GM12878 (cell line): ENCODE data around the gene HIP1. TPM values are rescaled to one million over a fixed set of nuclear protein-coding genes. Genes with fewer than 3 reads are reported as not detected.

ENCODE experiments used
- ATAC-seq: fragments of 200-7000 bp; cut with Tn5 transposase; 3 replicates; pipeline ENCODE4 v1.9.1; 2020; ENCODE audit warnings: mild to moderate bottlenecking, moderate library complexity
- BruUV-seq: library from RNA; stranded (reverse); fragments of 400-500 nt; replicated peaks from 2 replicates; lab custom pipeline; 2021; lab: Mats Ljungman, UMichigan
- CTCF ChIA-PET: fragments of 300-600 bp; sonication (Branson Sonifier 250); formaldehyde crosslinking; extraction: SDS; loops from one replicate; lab custom pipeline; 2021; ENCODE audit warnings: inconsistent platforms; lab: Yijun Ruan, JAX
- POLR2A ChIA-PET: fragments of 350-600 bp; formaldehyde crosslinking; extraction: SDS; loops from one replicate; lab custom pipeline; 2021; ENCODE audit warnings: inconsistent platforms; lab: Charles Lee
- RAD21 ChIA-PET: fragments of 300-600 bp; sonication (Branson Sonifier 250); formaldehyde crosslinking; loops from one replicate; lab custom pipeline; 2023; ENCODE audit warnings: antibody characterized with exemption; ENCODE audit not compliant: unreplicated experiment; lab: Charles Lee
- SMC1A ChIA-PET: fragments of 300-600 bp; sonication (Branson Sonifier 250); formaldehyde crosslinking; loops from one replicate; lab custom pipeline; 2023; ENCODE audit not compliant: unreplicated experiment, uncharacterized antibody; lab: Charles Lee
- DNase-seq: peaks from one replicate; pipeline ENCODE4 v3.0.0-alpha.2; 2011; ENCODE audit warnings: low read depth, low spot score
- FAIRE-seq: peaks from 3 replicates; lab custom pipeline; 2011; peaks lifted over from hg19 to GRCh38; lab: Jason Lieb, UNC
- H2AFZ ChIP-seq: 2 replicates; pipeline ENCODE4 v1.6.0; 2011; ENCODE audit warnings: low read depth, low read length, control low read depth; ENCODE audit not compliant: control insufficient read depth
- H3K27ac ChIP-seq: 2 replicates; pipeline ENCODE4 v1.5.1; 2011; ENCODE audit warnings: control low read depth; ENCODE audit not compliant: control insufficient read depth, insufficient read depth
- H3K27me3 ChIP-seq, 2 experiments: replicated peaks in 1 of 2; 2 replicates each; pipeline versions ENCODE4 v1.6.0 to v1.6.1; 2011; ENCODE audit warnings: low read length in 1 of 2; ENCODE audit not compliant: control insufficient read depth in 2 of 2, insufficient read depth in 2 of 2
- H3K36me3 ChIP-seq, 2 experiments: 2 replicates each; pipeline ENCODE4 v1.5.1; 2011; ENCODE audit warnings: low read length in 1 of 2; ENCODE audit not compliant: control insufficient read depth in 2 of 2, insufficient read depth in 2 of 2
- H3K4me1 ChIP-seq: 2 replicates; pipeline ENCODE4 v1.6.1; 2011; ENCODE audit warnings: mild to moderate bottlenecking, low read length, moderate library complexity, mixed read lengths; ENCODE audit not compliant: control insufficient read depth, insufficient read depth
- H3K4me2 ChIP-seq: 2 replicates; pipeline ENCODE4 v1.6.0; 2011; ENCODE audit warnings: control low read depth; ENCODE audit not compliant: control insufficient read depth, insufficient read depth
- H3K4me3 ChIP-seq: fragments of 200-600 bp; sonication (generic); 2 replicates; pipeline ENCODE4 v1.5.1; 2016
- H3K79me2 ChIP-seq: 2 replicates; pipeline ENCODE4 v1.6.0; 2011; ENCODE audit warnings: low read length; ENCODE audit not compliant: control insufficient read depth, insufficient read depth
- H3K9ac ChIP-seq: 2 replicates; pipeline ENCODE4 v1.8.0; 2011; ENCODE audit warnings: low read length, control low read depth, mixed read lengths; ENCODE audit not compliant: control insufficient read depth, insufficient read depth
- H3K9me3 ChIP-seq: replicated peaks from 3 replicates; pipeline ENCODE4 v1.5.1; 2011; ENCODE audit warnings: mild to moderate bottlenecking, low read length; ENCODE audit not compliant: control insufficient read depth, insufficient read depth
- H4K20me1 ChIP-seq: 2 replicates; pipeline ENCODE4 v1.6.0; 2011; ENCODE audit not compliant: control insufficient read depth, insufficient read depth
- BACH1 ChIP-seq: fragments of 450-650 bp; IDR thresholded peaks from 2 replicates; pipeline ENCODE4 v1.6.1; 2017; ENCODE audit warnings: mild to moderate bottlenecking, borderline replicate concordance
- CEBPB ChIP-seq, 2 experiments: fragments of 150-350 bp in 1 of 2; IDR thresholded peaks; 2 replicates each; pipeline ENCODE4 v1.6.1; 2012 to 2014; ENCODE audit warnings: low read depth in 2 of 2, low read length in 2 of 2, borderline replicate concordance in 1 of 2, inconsistent platforms in 1 of 2
- CREM ChIP-seq: IDR thresholded peaks from 2 replicates; pipeline ENCODE4 v1.6.1; 2014; ENCODE audit warnings: antibody characterized with exemption, low read depth
- HDGF ChIP-seq: fragments of 450-650 bp; IDR thresholded peaks from 2 replicates; pipeline ENCODE4 v1.6.1; 2016; ENCODE audit warnings: antibody characterized with exemption
- HSF1 ChIP-seq: fragments of 150-350 bp; IDR thresholded peaks from 2 replicates; pipeline ENCODE4 v1.6.1; 2014; ENCODE audit warnings: mild to moderate bottlenecking, low read depth, low read length
- MAX ChIP-seq: IDR thresholded peaks from 2 replicates; pipeline ENCODE4 v1.6.1; 2012; ENCODE audit warnings: low read depth, low read length, improper control_type of control experiment
- MLLT1 ChIP-seq: fragments of 450-650 bp; IDR thresholded peaks from 2 replicates; pipeline ENCODE4 v1.6.1; 2016; ENCODE audit warnings: mild to moderate bottlenecking
- NFYB ChIP-seq: IDR thresholded peaks from 2 replicates; pipeline ENCODE4 v1.6.1; 2011; ENCODE audit warnings: low read depth, mild to moderate bottlenecking, low read length, improper control_type of control experiment, moderate library complexity; ENCODE audit not compliant: insufficient read depth
- RELA ChIP-seq: fragments of 450-650 bp; IDR thresholded peaks from 2 replicates; pipeline ENCODE4 v1.8.0; 2014; ENCODE audit warnings: borderline replicate concordance; ENCODE audit not compliant: partially characterized antibody
- SPI1 ChIP-seq: IDR thresholded peaks from 2 replicates; pipeline ENCODE4 v1.6.1; 2011; ENCODE audit warnings: low read depth, mild to moderate bottlenecking, low read length, moderate library complexity, borderline replicate concordance; ENCODE audit not compliant: insufficient read depth
- SUPT20H ChIP-seq: IDR thresholded peaks from 2 replicates; pipeline ENCODE4 v1.6.1; 2011; ENCODE audit warnings: low read depth, mild to moderate bottlenecking, low read length, moderate library complexity, borderline replicate concordance; ENCODE audit not compliant: control insufficient read depth
- TAF1 ChIP-seq: IDR thresholded peaks from 2 replicates; pipeline ENCODE4 v1.6.1; 2011; ENCODE audit warnings: mild to moderate bottlenecking, low read depth, low read length, borderline replicate concordance
- TCF12 ChIP-seq: IDR thresholded peaks from 2 replicates; pipeline ENCODE4 v1.6.1; 2011; ENCODE audit warnings: low read depth, mild to moderate bottlenecking, low read length
- ZNF217 ChIP-seq: fragments of 450-650 bp; IDR thresholded peaks from 2 replicates; pipeline ENCODE4 v1.6.1; 2017; ENCODE audit warnings: antibody characterized with exemption, mild to moderate bottlenecking
- WGBS: methylation state at CpG from one replicate; pipeline ENCODE4 v1.1.6; 2016; ENCODE audit warnings: low lambda C conversion rate; ENCODE audit not compliant: insufficient replicate concordance, insufficient coverage; ENCODE audit errors: missing lambda C conversion rate; 5-methylcytosine and 5-hydroxymethylcytosine counted together
- in situ Hi-C: fragments of 300-500 bp; cut with MboI; formaldehyde crosslinking; loops from 9 replicates; pipeline ENCODE4 v1.14.3; 2018; ENCODE audit warnings: mixed read lengths
- intact Hi-C: fragments of 100-400 bp; cut with micrococcal nuclease; formaldehyde crosslinking; loops from one replicate; pipeline ENCODE4 v1.14.2; 2022; ENCODE audit not compliant: unreplicated experiment
- polyA plus RNA-seq, 11 experiments: library from polyadenylated mRNA; depleted of rRNA in 4 of 11; unstranded in 6 of 11; stranded (reverse) in 5 of 11; fragments of >200 nt; fragmentation: Nextera tagmentation in 4 of 11; fragmentation: Illumina TruSeq in 1 of 11; extraction: Ambion mirVana in 4 of 11; extraction: Trizol in 1 of 11; gene quantifications; 1 replicate in 1 of 11; 2 replicates in 10 of 11; pipeline versions ENCODE4 v1.2.1 to v1.2.3, GENCODE V29; 2011 to 2016; ENCODE audit warnings: inconsistent platforms in 2 of 11, missing spikeins in 2 of 11, low read depth in 1 of 11
- total RNA-seq, 4 experiments: library from RNA; depleted of rRNA in 3 of 4; stranded (reverse); fragments of >200 nt in 3 of 4; fragmentation: Illumina TruSeq in 1 of 4; extraction: Trizol in 1 of 4; gene quantifications; 2 replicates each; pipeline versions ENCODE4 v1.2.1 to v1.2.3, GENCODE V29; 2013 to 2021

The HIP1 gene
- total and polyA plus RNA-seq, 10 of the 15 experiments (the other 5 are each of a cell fraction or from before 2014, with no cell fraction given) = 1.2 to 9.7 (median 3.2) TPM

GRCh38 chr7:75725306-75725705 lies 13.4 kb downstream of the HIP1 start:
- no peak overlapping the region for H3K4me2 ChIP-seq
- peak; percentile 52; the same call in 2 of the 3 replicates for ATAC-seq
- no peaks in the 10 kb centered on the region for H3K9me3 ChIP-seq
- H4K20me1 ChIP-seq = no peaks in the 10 kb centered on the region
- in situ Hi-C loops (no loop called here), intact Hi-C loops (no loop called here)
- no peak overlapping the region for H3K4me3 ChIP-seq
- CTCF ChIA-PET = no interaction called here
- H2AFZ ChIP-seq = no peak overlapping the region
- H3K79me2 ChIP-seq = no peaks in the 10 kb centered on the region
- H3K36me3 ChIP-seq = no peaks in the 10 kb centered on the region
- H3K9ac ChIP-seq = no peak overlapping the region
- POLR2A ChIA-PET = no interaction called here
- no peak for DNase-seq
- TF ChIP-seq MLLT1 = peak; percentile 10; the same call in 1 of the 2 replicates
- TF ChIP-seq SPI1 = peak; percentile 87
- TF ChIP-seq NFYB = no peak
- no peaks in the 10 kb centered on the region for H3K27me3 ChIP-seq
- no TSS peak for BruUV-seq
- RAD21 ChIA-PET = no interaction called here
- no peak overlapping the region for H3K27ac ChIP-seq
- H3K4me1 ChIP-seq = peaks cover 26% of the 10 kb centered on the region
- no peak for FAIRE-seq
- SMC1A ChIA-PET = interaction anchor here (1.3 kb wide), 1 partner anchor 13 kb away, joined by 4 read pairs; no protein-coding TSS in a partner anchor
- 40% methylated on average over 6 of the region's 6 CpGs for WGBS

GRCh38 chr7:75723444-75723843 lies 15.3 kb downstream of the HIP1 start:
- Histone ChIP-seq H3K4me1 (peaks cover 20% of the 10 kb centered on the region), H3K9ac (no peak overlapping the region), H3K4me3 (no peak overlapping the region), H2AFZ (no peak overlapping the region), H3K36me3 (no peaks in the 10 kb centered on the region), H3K79me2 (no peaks in the 10 kb centered on the region), H4K20me1 (no peaks in the 10 kb centered on the region), H3K27me3 (no peaks in the 10 kb centered on the region), H3K9me3 (no peaks in the 10 kb centered on the region), H3K27ac (no peak overlapping the region), H3K4me2 (no peak overlapping the region)
- DNase-seq (no peak), FAIRE-seq (no peak), ATAC-seq (0 out of 3 replicates have a peak, but pooled peaks have one; percentile 23)
- in situ Hi-C loops (no loop called here), intact Hi-C loops (no loop called here)
- SMC1A ChIA-PET = no interaction called here
- RAD21 ChIA-PET = no interaction called here
- 82% methylated on average over 3 of the region's 3 CpGs for WGBS
- BruUV-seq = no TSS peak
- POLR2A ChIA-PET = interaction anchor here (0.5 to 1.2 kb wide), 4 partner anchors 11 to 643 kb away, joined by 3 read pairs; no protein-coding TSS in a partner anchor
- TF ChIP-seq SUPT20H (no peak), TCF12 (0 out of 2 replicates have a peak, but pooled peaks have one; percentile 15), ZNF217 (no peak), HDGF (no peak), CREM (no peak), RELA (peak; percentile 78), NFYB (no peak), MAX (no peak), HSF1 (no peak), BACH1 (no peak), TAF1 (no peak), CEBPB (IDR thresholded peaks at IDR 0.05; ENCODE audit: borderline replicate concordance in 1 of 2, low read depth in 2 of 2, low read length in 2 of 2) (no peak)
- CTCF ChIA-PET = interaction anchor here (0.7 kb wide), 1 partner anchor 12 kb away, joined by 4 read pairs; no protein-coding TSS in a partner anchor
